GM21723 (cell line): ENCODE data around the gene ZKSCAN4.

Source experiments
- ATAC-seq: cut with Tn5 transposase; IDR thresholded peaks from one replicate; pipeline ENCODE4 v1.9.1; 2021; ENCODE audit warnings: mild to moderate bottlenecking, moderate library complexity; ENCODE audit not compliant: unreplicated experiment

The ZKSCAN4 gene

DNA sequence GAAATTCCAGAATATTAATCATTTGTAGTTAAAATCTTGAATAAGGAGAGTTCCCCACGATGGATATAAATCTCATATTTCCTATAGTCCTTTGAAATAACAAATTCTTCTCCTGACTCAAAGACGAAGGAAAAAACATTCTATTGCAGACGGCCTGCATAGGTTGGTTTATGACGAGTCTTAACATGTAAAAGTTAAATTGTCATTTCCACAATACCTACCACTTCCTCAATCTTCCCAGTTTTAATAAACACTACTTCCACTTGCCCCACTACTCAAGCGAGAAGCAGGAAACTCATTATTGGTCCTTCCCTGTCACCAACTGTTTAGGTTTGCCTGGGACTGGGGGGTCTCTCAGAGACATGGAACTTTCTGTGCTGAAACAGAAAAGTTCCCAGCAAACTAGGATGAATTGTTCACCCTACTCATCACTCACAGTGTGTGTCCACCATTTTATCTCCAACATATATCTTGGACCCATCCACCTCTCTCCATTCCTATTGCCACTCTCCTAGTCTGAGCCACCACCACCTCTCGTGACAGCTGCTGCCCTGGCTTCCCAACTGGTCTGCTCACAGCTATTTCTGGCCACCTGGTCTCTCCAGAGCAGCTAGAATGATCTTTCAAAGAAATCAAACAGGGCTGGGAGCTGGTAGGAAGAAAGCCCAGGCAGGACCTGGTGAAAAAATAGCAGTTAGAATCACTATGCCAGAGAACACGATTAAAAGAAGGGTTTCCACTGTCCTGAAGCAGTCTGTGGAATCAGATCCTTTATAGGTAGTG lies 42.1 kb downstream of the ZKSCAN4 start:
- ATAC-seq = no peak

DNA sequence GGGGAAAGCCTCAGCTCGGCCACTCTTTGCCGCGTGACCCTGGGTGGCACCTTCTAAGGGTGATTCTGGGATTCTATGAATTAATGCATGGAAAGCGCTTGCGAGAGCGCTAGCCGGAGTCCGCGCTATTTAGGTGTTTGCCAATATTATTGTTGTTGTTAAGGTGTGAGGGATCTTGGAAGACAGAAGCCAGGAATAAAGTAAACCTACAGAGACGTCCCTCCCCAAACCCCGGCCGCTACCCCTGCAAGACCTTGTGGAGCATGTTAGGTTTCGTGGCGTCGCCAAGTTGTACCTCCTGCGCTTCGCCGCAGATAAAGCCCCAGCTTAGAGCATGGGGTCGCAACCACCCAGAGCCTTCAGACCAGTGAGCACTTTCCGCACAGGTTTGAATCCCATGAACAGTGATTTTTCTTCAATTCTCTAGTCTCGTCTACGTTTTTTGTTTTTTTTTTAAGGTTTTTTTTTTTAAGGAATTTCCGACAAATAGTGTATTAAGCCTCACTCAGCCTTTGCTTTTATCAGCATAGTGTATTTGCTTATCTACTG lies 43.9 kb downstream of the ZKSCAN4 start:
- ATAC-seq = no peak

DNA sequence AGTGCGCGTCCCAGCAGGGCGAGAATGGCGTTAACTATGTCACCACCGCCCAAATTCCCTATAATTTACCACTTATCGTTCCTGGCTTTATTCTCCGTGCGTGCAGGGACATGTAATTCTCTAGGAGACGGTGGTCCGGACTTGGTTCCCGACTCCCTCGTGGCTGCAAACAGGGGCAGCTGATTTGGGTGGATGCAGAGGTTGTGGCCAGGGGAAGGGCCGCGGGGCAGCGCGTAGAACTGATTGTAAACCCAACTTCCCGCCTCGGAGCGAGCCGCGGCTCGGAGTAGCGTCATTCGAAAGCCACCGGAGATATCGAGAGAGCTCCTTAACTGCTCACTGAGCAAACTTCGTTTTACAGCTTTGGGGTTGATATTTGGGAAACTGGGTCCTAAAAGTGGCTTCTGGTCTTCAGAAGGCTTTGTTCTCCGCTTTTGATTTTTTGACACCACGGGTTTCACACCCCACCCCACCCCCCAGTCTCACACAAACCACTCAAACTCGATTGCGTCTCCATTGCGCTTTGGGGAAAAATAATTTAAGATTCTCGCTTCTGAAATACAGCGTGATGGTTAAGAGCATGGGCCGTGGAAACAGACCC lies 44.5 kb downstream of the ZKSCAN4 start:
- ATAC-seq = no peak

DNA sequence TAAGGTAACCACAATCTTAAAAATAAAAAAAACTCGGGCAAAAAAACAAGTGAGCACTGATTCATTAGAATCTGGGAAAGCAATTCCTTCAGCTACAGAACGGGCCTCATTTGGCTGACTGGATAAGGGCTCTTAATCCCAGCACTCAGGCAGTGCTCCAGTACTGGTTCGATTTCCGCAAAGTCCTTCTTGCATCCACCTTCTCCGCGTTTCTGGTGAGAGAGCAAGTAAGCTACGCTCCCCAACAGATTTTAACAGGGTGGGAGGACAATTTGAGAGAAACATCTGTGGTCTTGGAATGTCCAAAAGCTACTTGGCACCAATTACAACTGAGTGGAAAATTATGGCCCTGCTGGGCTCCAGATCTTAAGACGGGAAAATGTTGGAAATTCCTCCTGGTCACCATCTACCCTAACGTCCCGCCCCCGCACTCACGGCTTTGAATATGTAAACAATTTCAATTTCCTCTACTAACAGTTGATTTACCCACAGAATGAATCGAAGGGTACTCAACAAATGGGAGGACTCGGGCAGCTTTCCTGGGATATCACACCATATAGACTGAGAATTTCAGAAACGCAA lies 45.0 kb downstream of the ZKSCAN4 start:
- no peak for ATAC-seq

DNA sequence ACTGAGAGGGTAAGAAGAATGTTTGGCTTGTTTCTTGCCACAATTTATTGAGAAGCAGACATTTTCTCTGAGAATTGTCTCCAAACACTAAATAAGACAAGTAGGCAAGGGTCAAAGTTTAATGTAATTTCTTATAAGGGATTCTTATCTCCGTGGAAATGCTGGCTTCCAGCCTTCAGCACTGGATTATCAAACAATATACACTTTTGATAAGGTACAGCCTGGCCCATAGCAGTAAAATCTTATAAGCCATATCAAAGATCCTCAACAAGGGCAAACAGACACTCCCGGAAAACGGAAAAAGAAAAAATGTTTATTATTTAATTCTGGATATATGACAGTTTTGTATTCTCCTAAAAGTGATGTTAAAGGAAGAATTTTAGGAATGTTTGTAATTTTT lies 45.5 kb downstream of the ZKSCAN4 start:
- no peak for ATAC-seq

DNA sequence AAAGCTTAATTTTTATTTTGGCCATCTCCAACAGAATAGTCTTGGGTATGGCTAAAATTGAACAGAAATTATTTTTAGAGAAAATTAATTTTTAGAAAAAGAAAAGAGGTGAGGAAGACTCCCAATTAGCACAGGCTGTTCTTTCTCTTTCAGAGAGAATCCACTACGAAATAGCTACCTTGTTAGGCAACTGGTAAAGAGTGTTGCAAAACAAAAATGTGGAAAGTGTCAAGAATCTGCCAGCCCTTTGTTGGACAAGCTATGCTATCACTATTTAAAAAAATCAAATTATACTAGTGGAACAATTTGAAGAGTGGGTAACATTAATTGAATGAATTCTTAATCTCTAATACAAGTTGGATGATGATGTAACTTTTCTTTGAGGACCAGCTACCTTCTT lies 46.2 kb downstream of the ZKSCAN4 start:
- ATAC-seq = no peak

DNA sequence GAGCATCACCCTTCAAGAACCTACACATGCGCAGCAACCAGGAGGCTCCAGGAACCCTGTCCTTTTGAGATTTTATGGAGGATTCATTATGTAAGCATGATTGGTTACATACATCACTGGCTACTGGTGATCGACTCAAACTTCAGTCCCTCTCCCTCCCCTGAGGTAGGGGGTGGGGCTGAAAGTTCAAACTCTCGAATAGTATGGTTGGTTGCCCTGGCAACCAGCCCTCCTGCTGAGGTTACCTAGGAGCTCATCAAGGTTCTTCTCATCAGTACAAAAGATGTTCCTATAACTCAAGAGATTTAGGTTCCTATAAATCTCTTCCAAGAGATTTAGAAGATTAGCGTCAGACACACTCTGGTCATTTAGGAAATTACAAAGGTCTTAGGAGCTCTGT lies 48.9 kb downstream of the ZKSCAN4 start:
- ATAC-seq = no peak

DNA sequence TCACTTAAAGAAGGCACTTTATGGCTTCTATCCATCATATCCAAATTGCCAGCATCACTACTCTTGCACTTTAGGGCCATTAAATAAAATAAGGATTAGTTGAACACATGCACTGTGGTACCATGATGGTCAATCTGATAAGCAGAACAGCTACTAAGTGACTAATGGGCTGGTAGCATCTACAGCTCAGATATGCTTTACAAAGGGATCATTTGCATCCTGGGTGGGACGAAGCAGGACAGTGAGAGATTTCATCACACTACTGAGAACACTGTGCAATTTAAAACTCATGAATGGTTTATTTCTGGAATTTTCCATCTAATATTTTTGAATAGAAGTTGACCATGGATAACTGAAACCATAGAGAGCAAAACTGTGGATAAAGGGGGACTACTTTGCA lies 52.0 kb downstream of the ZKSCAN4 start:
- ATAC-seq = no peak
